Activated naive CD4-positive, alpha-beta T cell treated with anti-CD3 and anti-CD28 coated beads, Interleukin-2, amount 10 ng/mL, durations not matched to agents 7 days and 5 days (primary cell): ENCODE measurements around the gene PRKAG1.
A peak's percentile ranks its signal among the peaks of the same experiment; 100 is the strongest.
"Not testable (repeated sequence)": the region's sequence is repeated elsewhere in the genome, so short reads cannot be mapped to it uniquely, and the experiment has no call there.

Source experiments
- CTCF ChIA-PET: fragments of 350-600 bp; sonication (Branson Sonifier 250); formaldehyde crosslinking; loops from one replicate; lab custom pipeline; 2021; ENCODE audit warnings: antibody characterized with exemption; lab: Charles Lee
- DNase-seq: peaks from one replicate; pipeline ENCODE4 v3.0.0-alpha.2; 2020
- H3K27ac Mint-ChIP-seq: one replicate; pipeline ENCODE4 v1.8.0; 2021; ENCODE audit warnings: mild to moderate bottlenecking, moderate library complexity, mixed read lengths
- H3K27me3 Mint-ChIP-seq: one replicate; pipeline ENCODE4 v1.8.0; 2021; ENCODE audit warnings: mild to moderate bottlenecking, mixed read lengths
- H3K36me3 Mint-ChIP-seq: one replicate; pipeline ENCODE4 v1.8.0; 2021; ENCODE audit warnings: mixed read lengths
- H3K4me1 Mint-ChIP-seq: one replicate; pipeline ENCODE4 v1.8.0; 2021; ENCODE audit warnings: mixed read lengths
- H3K4me3 Mint-ChIP-seq: one replicate; pipeline ENCODE4 v1.8.0; 2021; ENCODE audit warnings: mild to moderate bottlenecking, moderate library complexity, mixed read lengths
- H3K9me3 Mint-ChIP-seq: one replicate; pipeline ENCODE4 v1.8.0; 2021; ENCODE audit warnings: mixed read lengths

PRKAG1 gene

GRCh38 chr12:49018261-49019119, at the start of gene PRKAG1:
PRKAG1 (minus strand) TSS chr12:49018776; CDS start chr12:49018740, 36 bp downstream.
- Mint-ChIP-seq H3K27ac (peak within 1 kb of the TSS; percentile 99), H3K36me3 (peaks cover 48% of the 10 kb centered on the region), H3K27me3 (no peaks in the 10 kb centered on the region), H3K9me3 (no peaks in the 10 kb centered on the region), H3K4me1 (peaks cover 41% of the 10 kb centered on the region), H3K4me3 (peak within 1 kb of the TSS; percentile 95)
- CTCF ChIA-PET: interaction anchor here (0.8 to 6.9 kb wide), 11 partner anchors 12 to 66 kb away, joined by 3 to 58 read pairs (median 5); partner anchors contain the start of gene DDN
- peak; percentile 98 for DNase-seq

GRCh38 chr12:49066120-49066519, 47.5 kb upstream of the PRKAG1 start:
- DNase-seq: no peak
- Mint-ChIP-seq H3K9me3 (no peaks in the 10 kb centered on the region), H3K36me3 (peaks cover 15% of the 10 kb centered on the region), H3K27me3 (no peaks in the 10 kb centered on the region), H3K4me1 (peaks cover 34% of the 10 kb centered on the region), H3K4me3 (no peak overlapping the region), H3K27ac (no peak overlapping the region)
- CTCF ChIA-PET: interaction anchor here (1.2 to 12.3 kb wide), 4 partner anchors 19 to 198 kb away, joined by 3 to 174 read pairs (median 87); partner anchors contain the start of gene DHH

GRCh38 chr12:49064767-49065152, 46.2 kb upstream of the PRKAG1 start:
- peaks cover 15% of the 10 kb centered on the region for H3K36me3 Mint-ChIP-seq
- CTCF ChIA-PET: interaction anchor here (1.0 to 12.3 kb wide), 15 partner anchors 8 to 231 kb away, joined by 3 to 174 read pairs (median 6); partner anchors contain the start of genes DHH and PRPH
- H3K27ac Mint-ChIP-seq: no peak overlapping the region
- no peak for DNase-seq
- no peak overlapping the region for H3K4me3 Mint-ChIP-seq
- H3K27me3 Mint-ChIP-seq: peaks cover 5% of the 10 kb centered on the region
- H3K9me3 Mint-ChIP-seq: no peaks in the 10 kb centered on the region
- peaks cover 28% of the 10 kb centered on the region for H3K4me1 Mint-ChIP-seq

- not testable (repeated sequence) for H3K9me3 Mint-ChIP-seq, H3K27me3 Mint-ChIP-seq, H3K27ac Mint-ChIP-seq, DNase-seq
- Mint-ChIP-seq H3K36me3 (peaks cover 17% of the 10 kb centered on the region), H3K4me1 (peaks cover 38% of the 10 kb centered on the region), H3K4me3 (peak overlapping the region; percentile 93)
- CTCF ChIA-PET: interaction anchor here (12.3 kb wide), 1 partner anchor 23 kb away, joined by 162 read pairs; no protein-coding TSS in a partner anchor
Measured at GRCh38 chr12:49061916-49062315, 43.3 kb upstream of the PRKAG1 start.

- DNase-seq: no peak
- CTCF ChIA-PET: interaction anchor here (0.5 to 12.3 kb wide), 2 partner anchors 16 to 23 kb away, joined by 3 to 162 read pairs; no protein-coding TSS in a partner anchor
Measured at GRCh38 chr12:49061157-49061650, 42.6 kb upstream of the PRKAG1 start.

GRCh38 chr12:49060237-49061156, 41.9 kb upstream of the PRKAG1 start, which contains the start of gene KMT2D:
KMT2D (minus strand) TSS chr12:49060794; CDS start chr12:49055324, 5,470 bp downstream.
- H3K27me3 Mint-ChIP-seq: peaks cover 5% of the 10 kb centered on the region
- H3K27ac Mint-ChIP-seq: peak within 1 kb of the TSS; percentile 93
- H3K36me3 Mint-ChIP-seq: peaks cover 21% of the 10 kb centered on the region
- CTCF ChIA-PET: interaction anchor here (0.5 to 0.7 kb wide), 2 partner anchors 9 to 15 kb away, joined by 3 to 4 read pairs; partner anchors contain the start of gene RHEBL1
- H3K4me3 Mint-ChIP-seq: peak within 1 kb of the TSS; percentile 93
- peak; percentile 92 for DNase-seq
- H3K9me3 Mint-ChIP-seq: no peaks in the 10 kb centered on the region
- H3K4me1 Mint-ChIP-seq: peaks cover 52% of the 10 kb centered on the region

More at GRCh38 chr12:49061157-49061650, 42.6 kb upstream of the PRKAG1 start:
- H3K27me3 Mint-ChIP-seq: peaks cover 5% of the 10 kb centered on the region
- H3K4me3 Mint-ChIP-seq: peak overlapping the region; percentile 93
- H3K36me3 Mint-ChIP-seq: peaks cover 17% of the 10 kb centered on the region
- H3K9me3 Mint-ChIP-seq: no peaks in the 10 kb centered on the region
- peaks cover 45% of the 10 kb centered on the region for H3K4me1 Mint-ChIP-seq
- peak overlapping the region; percentile 93 for H3K27ac Mint-ChIP-seq

GRCh38 chr12:49059299-49060171, 41.0 kb upstream of the PRKAG1 start:
- Mint-ChIP-seq H3K36me3 (peaks cover 22% of the 10 kb centered on the region), H3K27me3 (peaks cover 5% of the 10 kb centered on the region), H3K4me3 (peak overlapping the region; percentile 92), H3K27ac (peak overlapping the region; percentile 88), H3K9me3 (no peaks in the 10 kb centered on the region), H3K4me1 (peaks cover 60% of the 10 kb centered on the region)
- peak; percentile 46 for DNase-seq
- CTCF ChIA-PET: interaction anchor here (0.7 to 3.0 kb wide), 5 partner anchors 10 to 40 kb away, joined by 3 to 18 read pairs (median 4); partner anchors contain the start of gene RHEBL1

GRCh38 chr12:49059045-49059298, 40.4 kb upstream of the PRKAG1 start:
- Mint-ChIP-seq H3K4me1 (peaks cover 58% of the 10 kb centered on the region), H3K27ac (peak overlapping the region; percentile 88), H3K27me3 (peaks cover 5% of the 10 kb centered on the region), H3K9me3 (no peaks in the 10 kb centered on the region), H3K36me3 (peaks cover 23% of the 10 kb centered on the region), H3K4me3 (peak overlapping the region; percentile 92)
- DNase-seq: no peak
- CTCF ChIA-PET: interaction anchor here (1.2 to 3.0 kb wide), 5 partner anchors 15 to 41 kb away, joined by 3 to 18 read pairs (median 5); no protein-coding TSS in a partner anchor

- Mint-ChIP-seq H3K27ac (peak overlapping the region; percentile 88), H3K4me3 (peak overlapping the region; percentile 92), H3K27me3 (peaks cover 5% of the 10 kb centered on the region), H3K4me1 (peaks cover 56% of the 10 kb centered on the region), H3K36me3 (peaks cover 24% of the 10 kb centered on the region), H3K9me3 (no peaks in the 10 kb centered on the region)
- CTCF ChIA-PET: interaction anchor here (1.2 to 3.0 kb wide), 5 partner anchors 15 to 41 kb away, joined by 3 to 18 read pairs (median 5); no protein-coding TSS in a partner anchor
- no peak for DNase-seq
Measured at GRCh38 chr12:49058366-49059044, 39.9 kb upstream of the PRKAG1 start.

GRCh38 chr12:49057888-49058287, 39.3 kb upstream of the PRKAG1 start:
- Mint-ChIP-seq H3K36me3 (peaks cover 31% of the 10 kb centered on the region), H3K27me3 (peaks cover 5% of the 10 kb centered on the region), H3K4me3 (peak overlapping the region; percentile 92), H3K4me1 (peaks cover 56% of the 10 kb centered on the region), H3K9me3 (no peaks in the 10 kb centered on the region), H3K27ac (peak overlapping the region; percentile 78)
- CTCF ChIA-PET: interaction anchor here (0.6 to 3.0 kb wide), 7 partner anchors 10 to 178 kb away, joined by 3 to 18 read pairs (median 3); no protein-coding TSS in a partner anchor
- peak; percentile 36 for DNase-seq

- Mint-ChIP-seq H3K4me3 (peak overlapping the region; percentile 92), H3K9me3 (no peaks in the 10 kb centered on the region), H3K27me3 (peaks cover 5% of the 10 kb centered on the region), H3K36me3 (peaks cover 46% of the 10 kb centered on the region), H3K27ac (peak overlapping the region; percentile 56), H3K4me1 (peaks cover 48% of the 10 kb centered on the region)
- CTCF ChIA-PET: interaction anchor here (0.9 to 2.7 kb wide), 6 partner anchors 8 to 42 kb away, joined by 3 to 10 read pairs (median 6); no protein-coding TSS in a partner anchor
- peak; percentile 72 for DNase-seq
Measured at GRCh38 chr12:49055978-49056754, 37.6 kb upstream of the PRKAG1 start.
